GM12874 (cell line): ENCODE data around the gene RELB.

Experiments used
- CTCF ChIP-seq: IDR thresholded peaks from 2 replicates; pipeline ENCODE4 v1.5.1; 2011; ENCODE audit warnings: low read depth, mild to moderate bottlenecking, control low read depth, low read length, moderate library complexity; ENCODE audit not compliant: insufficient read depth

RELB gene

GRCh38 chr19:45070214-45070613 is 69.0 kb downstream of the RELB start:
- TF ChIP-seq CTCF = no peak

GRCh38 chr19:45070861-45071544 is 69.7 kb downstream of the RELB start:
- TF ChIP-seq CTCF = no peak

GRCh38 chr19:45071545-45071938 is 70.3 kb downstream of the RELB start:
- no peak for TF ChIP-seq CTCF

- TF ChIP-seq CTCF = no peak
Measured at GRCh38 chr19:45071969-45072790, 70.9 kb downstream of the RELB start.

GRCh38 chr19:45074744-45075300 is 73.6 kb downstream of the RELB start:
- no peak for TF ChIP-seq CTCF

GRCh38 chr19:45075301-45076028 is 74.2 kb downstream of the RELB start:
- no peak for TF ChIP-seq CTCF

- no peak for TF ChIP-seq CTCF
Measured at GRCh38 chr19:45076029-45076850, 75.0 kb downstream of the RELB start, which contains the start of gene ZNF296. ZNF296 (minus strand) TSS chr19:45076478; CDS start chr19:45076373, 105 bp downstream.
